DMS53 (cell line): ENCODE measurements around the gene WDFY4.

Experiments used
- DNase-seq: peaks from one replicate; lab custom pipeline; 2025; lab: John Stamatoyannopoulos, UW

The WDFY4 gene

GRCh38 chr10:48748573-48748972, 63.9 kb downstream of the WDFY4 start:
- no peak for DNase-seq

GRCh38 chr10:48749254-48749787, 64.6 kb downstream of the WDFY4 start:
- no peak for DNase-seq

DNA sequence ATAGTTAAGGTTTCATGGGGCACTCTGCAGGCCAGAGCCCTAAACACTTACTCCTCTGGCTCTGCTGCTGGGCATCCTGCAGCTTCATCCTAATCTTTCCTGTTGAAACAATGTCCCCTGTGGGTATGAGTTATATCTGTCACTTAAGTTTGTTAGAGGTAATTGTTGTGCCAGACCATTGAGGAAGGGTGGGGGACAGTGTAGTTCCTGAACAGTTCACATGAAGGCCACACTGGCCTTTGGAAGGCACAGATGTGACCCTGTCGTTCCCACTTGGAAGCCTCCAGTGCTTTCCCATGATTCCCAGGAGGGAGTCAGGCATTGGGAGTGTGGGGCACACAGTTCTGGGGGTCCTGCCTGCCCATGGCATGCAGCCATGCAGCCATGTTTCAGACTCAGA, 65.3 kb downstream of the WDFY4 start:
- no peak for DNase-seq

DNA sequence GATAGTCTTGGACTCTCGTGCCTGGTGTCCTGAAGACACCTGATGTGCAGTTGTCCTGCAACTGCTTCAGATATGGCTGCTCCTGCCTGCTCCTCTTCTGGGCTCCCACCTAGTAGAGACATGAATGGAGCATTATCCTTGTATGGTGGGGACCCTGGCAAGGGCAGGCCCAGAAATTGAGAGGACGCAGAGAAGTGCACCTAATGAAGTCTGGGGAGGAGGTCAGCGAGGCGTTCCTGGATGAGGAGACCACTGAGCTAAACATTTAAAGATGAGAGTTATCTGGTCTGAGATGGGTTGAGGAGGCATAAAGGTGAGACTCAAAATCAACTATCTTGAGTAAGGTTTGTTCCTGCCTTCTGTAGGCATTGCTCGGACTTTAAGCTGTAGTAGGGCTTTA, 66.3 kb downstream of the WDFY4 start:
- DNase-seq = no peak

- no peak for DNase-seq
Observed at GRCh38 chr10:48751730-48752129, 67.1 kb downstream of the WDFY4 start.

GRCh38 chr10:48758411-48758810, 73.7 kb downstream of the WDFY4 start:
- DNase-seq = no peak

DNA sequence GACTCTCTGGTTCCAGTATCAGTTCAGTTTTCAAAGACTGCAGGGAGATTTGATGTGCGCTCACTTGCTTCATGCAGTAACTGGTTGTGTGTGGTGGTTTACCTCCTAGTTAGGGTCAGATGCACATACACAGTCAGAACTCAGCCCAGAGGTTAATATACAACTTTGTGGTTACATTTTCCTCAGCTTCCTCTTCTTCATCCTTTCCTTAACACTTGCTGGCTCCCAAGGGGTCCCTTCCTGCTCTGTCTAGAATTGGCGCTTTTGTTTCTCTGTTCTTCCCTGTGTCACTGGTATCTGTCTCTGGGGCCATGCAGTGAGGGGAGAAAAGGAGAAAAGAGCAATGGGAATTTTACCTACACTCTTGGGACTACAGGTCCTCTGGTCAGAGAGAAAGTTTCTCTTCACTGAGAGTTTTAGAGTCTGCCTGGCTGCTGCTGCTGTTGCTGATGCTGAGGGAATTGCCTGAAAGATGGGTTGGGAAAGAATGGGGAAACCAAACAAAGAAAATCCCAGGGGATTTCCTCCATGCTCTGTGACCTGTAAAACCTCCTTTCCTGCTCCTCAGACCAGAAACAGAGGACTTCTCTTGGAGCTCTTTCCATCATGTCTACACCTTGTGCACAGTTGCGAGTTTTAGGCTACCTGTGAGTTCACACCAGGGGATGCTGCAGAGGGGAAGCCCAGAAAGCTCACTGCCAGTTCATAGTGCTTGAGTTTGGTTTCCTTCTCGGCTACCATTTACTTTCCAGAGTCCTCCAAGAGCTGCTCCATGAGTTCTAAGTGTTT, 74.6 kb downstream of the WDFY4 start:
- no peak for DNase-seq

DNA sequence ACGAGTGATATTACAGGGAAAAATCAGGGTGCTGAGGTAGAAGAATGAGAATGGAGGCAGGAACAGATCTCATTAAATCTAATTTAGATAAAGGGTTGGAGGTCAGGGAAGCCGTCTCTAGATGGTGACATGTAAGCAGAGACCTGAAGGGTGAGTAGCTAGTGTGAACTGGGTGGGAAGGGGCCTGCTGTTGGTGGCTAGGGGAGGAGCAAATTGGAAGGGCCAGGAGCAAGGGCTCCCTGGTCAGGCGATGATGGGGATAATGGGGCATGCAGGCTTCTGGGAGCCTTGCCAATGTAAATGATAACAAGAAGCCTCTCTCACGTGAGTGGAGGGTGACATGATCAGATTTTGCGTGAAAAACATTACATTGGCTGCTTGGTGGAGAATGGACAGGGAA, 76.3 kb downstream of the WDFY4 start:
- DNase-seq = peak; percentile 78

GRCh38 chr10:48762064-48763042, 77.7 kb downstream of the WDFY4 start:
- DNase-seq = no peak

DNA sequence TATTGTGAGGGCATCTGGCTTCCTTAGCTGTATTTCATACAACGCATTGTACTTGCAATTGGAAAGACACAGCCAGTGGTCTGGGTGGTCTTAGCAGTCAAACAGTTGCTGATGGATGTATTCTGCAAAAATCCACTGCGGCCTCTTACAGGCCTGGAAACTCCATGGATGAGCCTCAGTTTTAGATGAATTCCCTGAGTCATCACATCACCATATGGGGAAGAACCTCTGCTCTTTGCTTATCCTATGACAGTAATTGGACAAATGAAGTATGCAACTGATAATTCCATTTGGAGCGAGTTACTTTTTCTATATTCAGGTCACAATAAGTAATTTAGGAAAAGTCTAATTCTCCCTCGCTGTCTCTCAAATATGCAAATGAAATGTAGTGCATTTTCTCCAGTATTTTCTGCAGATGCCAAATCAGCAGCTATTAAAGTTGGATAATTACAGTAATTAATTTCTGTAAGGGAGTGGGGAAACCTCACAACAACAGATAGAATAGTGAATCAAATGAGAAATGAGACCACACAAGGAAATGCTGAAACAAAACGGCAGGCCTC, 78.8 kb downstream of the WDFY4 start:
- DNase-seq = no peak

- DNase-seq = no peak
Observed at GRCh38 chr10:48764486-48764885, 79.8 kb downstream of the WDFY4 start.

- peak; percentile 46 for DNase-seq
Observed at GRCh38 chr10:48765039-48765438, 80.4 kb downstream of the WDFY4 start.

DNA sequence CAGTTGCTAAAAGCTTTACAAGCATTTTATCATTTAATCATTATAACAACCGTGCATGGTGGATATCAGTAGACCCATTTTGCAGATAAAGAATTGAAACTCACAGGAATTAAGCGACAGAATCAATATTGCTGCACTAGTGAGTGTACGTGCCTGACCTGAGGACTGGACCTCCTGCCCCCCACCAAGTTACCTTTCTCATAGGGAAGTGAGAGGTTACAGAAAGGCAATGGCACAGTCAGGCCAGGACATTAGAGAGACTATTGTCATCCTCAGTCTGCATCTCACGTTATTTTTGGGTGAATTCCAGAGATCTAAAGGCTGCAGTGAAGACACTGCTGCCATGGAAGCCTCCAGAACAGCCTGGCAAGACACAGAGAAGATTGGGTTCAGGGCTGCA, 80.9 kb downstream of the WDFY4 start:
- no peak for DNase-seq

- DNase-seq = no peak
Observed at GRCh38 chr10:48767373-48768143, 82.9 kb downstream of the WDFY4 start.

GRCh38 chr10:48768144-48768766, 83.6 kb downstream of the WDFY4 start:
- no peak for DNase-seq

DNA sequence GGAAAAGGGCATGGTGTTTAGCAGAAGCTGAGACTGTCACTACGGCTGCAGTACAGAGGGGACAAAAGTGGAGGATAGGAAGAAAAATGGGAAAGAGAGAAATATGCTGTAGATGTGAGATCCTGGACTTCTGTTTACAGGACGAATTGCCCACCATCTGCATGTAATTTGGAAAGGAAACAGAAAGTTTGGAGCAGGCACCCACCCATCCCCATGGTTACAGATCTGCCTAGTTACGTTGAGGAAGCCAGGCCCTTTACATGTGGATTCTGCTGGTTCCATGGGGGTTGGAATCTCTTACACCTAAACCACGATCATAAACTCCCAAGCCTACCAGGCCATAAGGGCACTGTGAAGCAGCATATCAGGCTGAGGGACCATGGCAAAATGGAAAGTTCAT, 84.3 kb downstream of the WDFY4 start:
- no peak for DNase-seq

DNA sequence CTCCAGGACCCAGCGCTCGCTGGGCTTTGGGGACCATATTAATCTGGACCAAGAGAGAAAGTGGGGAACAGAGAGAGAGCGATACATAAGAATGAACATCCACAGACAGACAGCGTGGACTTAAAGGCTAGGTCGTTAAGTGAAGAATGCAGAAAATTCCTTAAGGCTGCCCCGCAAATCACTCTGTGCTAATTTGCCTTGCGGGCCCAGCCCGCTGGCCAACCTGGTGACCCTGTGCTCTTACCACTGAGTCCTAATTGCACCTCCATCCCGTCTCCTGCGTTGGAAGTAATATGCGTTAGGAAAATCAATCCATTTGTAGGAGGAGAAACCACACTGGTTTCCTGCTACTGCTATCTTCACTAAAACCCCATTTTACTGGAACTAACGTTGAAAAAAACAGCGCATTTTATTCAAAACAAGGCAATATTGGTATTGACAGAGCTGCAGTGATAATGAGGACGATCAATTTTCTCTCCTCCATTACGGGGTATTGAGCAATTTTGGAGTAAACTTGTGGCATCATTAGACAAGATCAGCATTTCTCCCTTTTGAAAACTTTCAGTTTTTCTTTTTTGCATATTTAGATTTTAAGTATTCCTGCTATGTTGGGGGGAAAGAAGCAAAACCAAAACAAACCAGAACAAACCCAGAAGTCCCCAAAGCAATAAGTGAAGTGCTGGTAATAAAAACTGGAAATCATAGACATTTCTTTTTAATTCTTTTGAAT, 85.2 kb downstream of the WDFY4 start:
- no peak for DNase-seq

DNA sequence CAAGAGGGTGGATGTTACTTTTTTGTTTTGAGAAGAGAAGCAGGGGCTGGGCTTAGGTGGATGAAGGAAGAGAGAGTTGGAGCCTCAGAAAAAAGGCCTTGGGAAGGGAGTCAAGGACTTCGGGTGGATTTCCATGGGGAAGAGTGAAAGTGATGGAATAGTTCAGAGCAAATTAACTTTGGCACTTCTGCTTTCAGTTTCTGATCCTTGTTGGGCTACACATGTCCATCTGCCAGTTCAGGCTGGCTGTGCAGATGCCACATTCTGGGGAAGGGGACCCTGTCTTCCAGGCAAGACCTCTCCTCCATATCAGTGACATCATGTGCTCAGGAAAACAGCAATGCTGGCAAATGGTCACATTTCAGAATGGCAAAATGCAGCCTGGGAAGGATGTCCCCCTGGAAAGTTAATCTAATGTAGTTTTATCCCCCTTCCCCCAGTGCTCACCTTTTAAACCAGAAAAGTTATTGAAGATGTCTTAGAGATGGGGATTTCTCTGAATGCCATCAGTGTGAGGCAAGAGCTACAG, 86.0 kb downstream of the WDFY4 start:
- no peak for DNase-seq

- DNase-seq = no peak
Observed at GRCh38 chr10:48771234-48771633, 86.6 kb downstream of the WDFY4 start.

DNA sequence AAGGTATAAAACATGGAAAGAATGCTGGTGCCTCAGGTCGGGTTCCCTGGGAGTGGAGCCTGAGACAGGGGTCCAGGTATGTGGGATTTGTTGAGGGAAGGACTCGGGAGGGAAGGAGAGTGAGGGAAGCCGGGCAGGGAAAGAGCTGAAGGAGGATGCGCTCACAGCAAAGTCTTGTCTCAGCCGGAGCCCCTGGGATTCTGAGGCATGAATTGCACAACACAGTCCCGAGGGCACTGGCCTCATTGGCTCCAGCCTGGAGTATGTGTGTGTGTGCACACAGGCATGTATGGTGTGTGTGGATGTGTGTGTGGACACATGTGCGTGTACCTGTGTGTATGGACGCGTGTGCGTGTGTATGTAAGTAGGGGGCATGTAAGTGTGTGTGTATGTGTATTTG, 87.4 kb downstream of the WDFY4 start:
- DNase-seq = no peak
